ENCODE results near the gene BTRC.

DNA sequence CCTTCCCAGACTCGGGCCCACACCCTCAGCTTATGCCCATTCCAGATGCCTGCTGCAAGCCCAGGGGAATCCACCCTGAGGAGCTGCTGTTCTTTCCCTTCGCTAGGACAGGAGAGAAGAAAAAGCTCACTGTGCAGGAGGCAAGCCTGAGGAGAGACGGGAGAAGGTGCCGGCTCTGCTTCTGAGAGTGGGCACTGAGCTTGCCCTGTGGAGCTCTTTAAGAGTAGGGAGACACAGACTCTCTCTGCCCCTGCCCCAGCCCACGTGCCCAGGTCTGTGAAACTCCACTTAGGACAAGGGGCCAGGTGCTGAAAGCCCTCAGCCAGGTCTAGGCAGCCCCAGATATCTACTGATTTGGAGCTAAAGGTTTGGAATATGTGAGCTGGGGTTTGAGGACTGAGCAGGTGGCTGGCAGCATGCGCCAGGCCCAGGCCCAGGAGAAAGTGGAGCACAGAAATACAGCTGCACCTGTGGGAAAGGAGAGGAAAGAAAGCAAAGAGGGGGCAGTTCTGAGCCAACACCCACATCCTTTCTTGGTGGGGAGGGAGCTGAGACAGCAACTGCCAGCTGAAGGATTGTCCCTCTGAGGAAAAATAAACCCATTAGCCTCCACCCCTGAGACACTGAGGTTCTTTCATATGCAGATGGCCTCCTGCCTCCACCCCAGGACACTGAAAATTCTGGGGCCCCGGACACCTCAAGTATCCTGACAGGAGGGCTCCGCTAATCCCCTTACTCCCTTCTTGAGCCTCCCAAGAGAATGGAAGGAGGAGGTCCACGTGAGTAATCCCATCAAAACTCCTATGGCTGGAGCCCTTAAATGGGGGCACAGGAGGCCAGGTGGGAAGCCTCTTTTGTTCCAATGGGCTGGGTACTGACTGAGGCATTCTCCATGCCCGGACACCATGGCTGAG lies 226.8 kb downstream of the BTRC start:
- TF ChIP-seq, protein P1, sequence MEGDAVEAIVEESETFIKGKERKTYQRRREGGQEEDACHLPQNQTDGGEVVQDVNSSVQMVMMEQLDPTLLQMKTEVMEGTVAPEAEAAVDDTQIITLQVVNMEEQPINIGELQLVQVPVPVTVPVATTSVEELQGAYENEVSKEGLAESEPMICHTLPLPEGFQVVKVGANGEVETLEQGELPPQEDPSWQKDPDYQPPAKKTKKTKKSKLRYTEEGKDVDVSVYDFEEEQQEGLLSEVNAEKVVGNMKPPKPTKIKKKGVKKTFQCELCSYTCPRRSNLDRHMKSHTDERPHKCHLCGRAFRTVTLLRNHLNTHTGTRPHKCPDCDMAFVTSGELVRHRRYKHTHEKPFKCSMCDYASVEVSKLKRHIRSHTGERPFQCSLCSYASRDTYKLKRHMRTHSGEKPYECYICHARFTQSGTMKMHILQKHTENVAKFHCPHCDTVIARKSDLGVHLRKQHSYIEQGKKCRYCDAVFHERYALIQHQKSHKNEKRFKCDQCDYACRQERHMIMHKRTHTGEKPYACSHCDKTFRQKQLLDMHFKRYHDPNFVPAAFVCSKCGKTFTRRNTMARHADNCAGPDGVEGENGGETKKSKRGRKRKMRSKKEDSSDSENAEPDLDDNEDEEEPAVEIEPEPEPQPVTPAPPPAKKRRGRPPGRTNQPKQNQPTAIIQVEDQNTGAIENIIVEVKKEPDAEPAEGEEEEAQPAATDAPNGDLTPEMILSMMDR (IDR thresholded peaks at IDR 0.05), result no peak
- TF ChIP-seq CREB1 (CRISPR knock-in tag; IDR thresholded peaks at IDR 0.05) (no peak), ZNF263 (CRISPR knock-in tag; IDR thresholded peaks at IDR 0.05; ENCODE audit: low read depth) (no peak), ZNF396 (CRISPR knock-in tag; IDR thresholded peaks at IDR 0.05; ENCODE audit: borderline replicate concordance) (no peak), ZNF416 (CRISPR knock-in tag; IDR thresholded peaks at IDR 0.05) (no peak), TCF7 (CRISPR knock-in tag; IDR thresholded peaks at IDR 0.05; ENCODE audit: low read depth) (no peak)
- TF ChIP-seq, protein P2, sequence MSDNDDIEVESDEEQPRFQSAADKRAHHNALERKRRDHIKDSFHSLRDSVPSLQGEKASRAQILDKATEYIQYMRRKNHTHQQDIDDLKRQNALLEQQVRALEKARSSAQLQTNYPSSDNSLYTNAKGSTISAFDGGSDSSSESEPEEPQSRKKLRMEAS (CRISPR knock-in tag; IDR thresholded peaks at IDR 0.05), result no peak
- TF ChIP-seq, protein P3, sequence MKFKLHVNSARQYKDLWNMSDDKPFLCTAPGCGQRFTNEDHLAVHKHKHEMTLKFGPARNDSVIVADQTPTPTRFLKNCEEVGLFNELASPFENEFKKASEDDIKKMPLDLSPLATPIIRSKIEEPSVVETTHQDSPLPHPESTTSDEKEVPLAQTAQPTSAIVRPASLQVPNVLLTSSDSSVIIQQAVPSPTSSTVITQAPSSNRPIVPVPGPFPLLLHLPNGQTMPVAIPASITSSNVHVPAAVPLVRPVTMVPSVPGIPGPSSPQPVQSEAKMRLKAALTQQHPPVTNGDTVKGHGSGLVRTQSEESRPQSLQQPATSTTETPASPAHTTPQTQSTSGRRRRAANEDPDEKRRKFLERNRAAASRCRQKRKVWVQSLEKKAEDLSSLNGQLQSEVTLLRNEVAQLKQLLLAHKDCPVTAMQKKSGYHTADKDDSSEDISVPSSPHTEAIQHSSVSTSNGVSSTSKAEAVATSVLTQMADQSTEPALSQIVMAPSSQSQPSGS (CRISPR knock-in tag; IDR thresholded peaks at IDR 0.05; ENCODE audit: borderline replicate concordance, low read depth), result no peak
- TF ChIP-seq, protein P4, sequence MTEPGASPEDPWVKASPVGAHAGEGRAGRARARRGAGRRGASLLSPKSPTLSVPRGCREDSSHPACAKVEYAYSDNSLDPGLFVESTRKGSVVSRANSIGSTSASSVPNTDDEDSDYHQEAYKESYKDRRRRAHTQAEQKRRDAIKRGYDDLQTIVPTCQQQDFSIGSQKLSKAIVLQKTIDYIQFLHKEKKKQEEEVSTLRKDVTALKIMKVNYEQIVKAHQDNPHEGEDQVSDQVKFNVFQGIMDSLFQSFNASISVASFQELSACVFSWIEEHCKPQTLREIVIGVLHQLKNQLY (CRISPR knock-in tag; IDR thresholded peaks at IDR 0.05), result no peak
- TF ChIP-seq, protein P5, sequence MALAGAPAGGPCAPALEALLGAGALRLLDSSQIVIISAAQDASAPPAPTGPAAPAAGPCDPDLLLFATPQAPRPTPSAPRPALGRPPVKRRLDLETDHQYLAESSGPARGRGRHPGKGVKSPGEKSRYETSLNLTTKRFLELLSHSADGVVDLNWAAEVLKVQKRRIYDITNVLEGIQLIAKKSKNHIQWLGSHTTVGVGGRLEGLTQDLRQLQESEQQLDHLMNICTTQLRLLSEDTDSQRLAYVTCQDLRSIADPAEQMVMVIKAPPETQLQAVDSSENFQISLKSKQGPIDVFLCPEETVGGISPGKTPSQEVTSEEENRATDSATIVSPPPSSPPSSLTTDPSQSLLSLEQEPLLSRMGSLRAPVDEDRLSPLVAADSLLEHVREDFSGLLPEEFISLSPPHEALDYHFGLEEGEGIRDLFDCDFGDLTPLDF (CRISPR knock-in tag; IDR thresholded peaks at IDR 0.05), result no peak
- TF ChIP-seq, protein P6, sequence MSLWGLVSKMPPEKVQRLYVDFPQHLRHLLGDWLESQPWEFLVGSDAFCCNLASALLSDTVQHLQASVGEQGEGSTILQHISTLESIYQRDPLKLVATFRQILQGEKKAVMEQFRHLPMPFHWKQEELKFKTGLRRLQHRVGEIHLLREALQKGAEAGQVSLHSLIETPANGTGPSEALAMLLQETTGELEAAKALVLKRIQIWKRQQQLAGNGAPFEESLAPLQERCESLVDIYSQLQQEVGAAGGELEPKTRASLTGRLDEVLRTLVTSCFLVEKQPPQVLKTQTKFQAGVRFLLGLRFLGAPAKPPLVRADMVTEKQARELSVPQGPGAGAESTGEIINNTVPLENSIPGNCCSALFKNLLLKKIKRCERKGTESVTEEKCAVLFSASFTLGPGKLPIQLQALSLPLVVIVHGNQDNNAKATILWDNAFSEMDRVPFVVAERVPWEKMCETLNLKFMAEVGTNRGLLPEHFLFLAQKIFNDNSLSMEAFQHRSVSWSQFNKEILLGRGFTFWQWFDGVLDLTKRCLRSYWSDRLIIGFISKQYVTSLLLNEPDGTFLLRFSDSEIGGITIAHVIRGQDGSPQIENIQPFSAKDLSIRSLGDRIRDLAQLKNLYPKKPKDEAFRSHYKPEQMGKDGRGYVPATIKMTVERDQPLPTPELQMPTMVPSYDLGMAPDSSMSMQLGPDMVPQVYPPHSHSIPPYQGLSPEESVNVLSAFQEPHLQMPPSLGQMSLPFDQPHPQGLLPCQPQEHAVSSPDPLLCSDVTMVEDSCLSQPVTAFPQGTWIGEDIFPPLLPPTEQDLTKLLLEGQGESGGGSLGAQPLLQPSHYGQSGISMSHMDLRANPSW (CRISPR knock-in tag; conservative IDR thresholded peaks at IDR 0.05; ENCODE audit: low read depth), result no peak
